Peyer's patch (tissue), 4 donors: Measurements from ENCODE around the gene SPAG6.
"Not testable (repeated sequence)": the region's sequence is repeated elsewhere in the genome, so short reads cannot be mapped to it uniquely, and the experiment has no call there.

Source experiments
- CTCF ChIP-seq, 6 experiments: fragments of 450-650 bp in 4 of 6; fragments of 200-600 bp in 2 of 6; sonication (generic) in 1 of 6; IDR thresholded peaks; one replicate each; pipeline ENCODE4 v1.5.1; 2017 to 2019; ENCODE audit warnings: antibody characterized with exemption in 6 of 6, mild to moderate bottlenecking in 3 of 6, moderate library complexity in 1 of 6
- POLR2A ChIP-seq, 2 donors: fragments of 450-650 bp; IDR thresholded peaks; one replicate each; pipeline ENCODE4 v1.5.1; 2017; ENCODE audit warnings: antibody characterized with exemption in 2 of 2, mild to moderate bottlenecking in 2 of 2, moderate library complexity in 2 of 2

GRCh38 chr10:22396195-22396594 lies 50.9 kb downstream of the SPAG6 start:
- not testable (repeated sequence) for TF ChIP-seq POLR2A, CTCF (IDR thresholded peaks at IDR 0.05)
